ENCODE data around the gene FKBP7. TPM values are rescaled to one million over a fixed set of nuclear protein-coding genes. Genes with fewer than 3 reads are reported as not detected.
A peak's percentile ranks its signal among the peaks of the same experiment; 100 is the strongest.

Gene FKBP7
- total and polyA plus RNA-seq, 2 of the 13 experiments (the other 11 are each of a cell fraction or from before 2014, with no cell fraction given) = 12.4 to 14.8 TPM

DNA sequence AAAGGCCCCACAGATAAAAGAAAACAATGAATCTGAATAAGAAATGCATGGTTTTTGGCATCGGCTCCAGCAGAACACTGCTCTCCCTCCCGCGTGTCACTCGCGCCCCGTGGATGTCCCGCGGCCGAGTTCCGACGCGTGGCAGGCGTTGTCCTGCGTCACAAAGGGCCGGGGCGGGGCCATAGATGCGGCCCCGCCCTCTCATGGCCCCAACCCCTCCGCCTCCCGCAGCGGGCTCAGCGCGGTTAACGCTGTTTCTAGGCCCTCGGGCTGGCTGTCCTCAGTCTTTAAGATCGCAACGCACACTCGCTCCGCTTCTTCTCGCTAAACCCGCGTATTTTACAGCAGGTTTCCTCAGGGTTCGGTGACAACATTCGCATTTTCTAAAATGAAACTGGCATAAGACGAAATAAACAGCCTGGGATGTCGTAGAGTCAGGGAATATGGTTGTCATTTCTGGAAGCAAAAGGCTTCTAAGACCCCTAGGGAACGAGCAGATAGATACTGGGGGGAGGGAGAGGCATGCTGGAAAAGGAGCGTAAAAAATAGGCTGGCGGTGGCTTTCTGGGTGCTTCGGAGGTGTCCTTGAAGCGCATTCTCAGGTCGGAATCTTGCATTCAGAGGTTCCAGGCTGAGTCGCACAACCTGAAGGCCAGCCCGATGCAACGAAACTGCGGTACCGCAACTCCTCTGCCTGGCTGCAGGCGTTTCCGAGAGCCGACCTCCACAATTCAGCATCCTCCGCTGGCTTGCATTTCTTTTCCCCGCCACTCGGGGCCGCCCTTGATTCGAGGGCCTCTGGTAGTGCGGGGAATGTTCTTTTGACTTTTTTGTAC, at the start of gene FKBP7 (continued):
- TF ChIP-seq HIC2 (CRISPR knock-in tag; IDR thresholded peaks at IDR 0.05; ENCODE audit: low read depth) (peak; percentile 70; the same call in 1 of the 2 replicates), MZF1 (CRISPR knock-in tag; IDR thresholded peaks at IDR 0.05; ENCODE audit: borderline replicate concordance) (no peak; the same call in 1 of the 2 replicates), MBNL3 (CRISPR knock-in tag; conservative IDR thresholded peaks at IDR 0.05) (no peak), RFX1 (IDR thresholded peaks at IDR 0.05) (no peak), RCOR2 (CRISPR knock-in tag; IDR thresholded peaks at IDR 0.05) (peak; percentile 72; the same call in 1 of the 2 replicates), PPARG (CRISPR knock-in tag; conservative IDR thresholded peaks at IDR 0.05) (peak; percentile 48; the same call in 1 of the 2 replicates), ZFP36L1 (CRISPR knock-in tag; IDR thresholded peaks at IDR 0.05) (peak; percentile 75; the same call in 1 of the 2 replicates), HOXA5 (CRISPR knock-in tag; IDR thresholded peaks at IDR 0.05) (peak; percentile 86), ARHGAP35 (CRISPR knock-in tag; IDR thresholded peaks at IDR 0.05; ENCODE audit: borderline replicate concordance) (0 out of 2 replicates have a peak, but pooled peaks have one; percentile 36), CENPX (CRISPR knock-in tag; IDR thresholded peaks at IDR 0.05) (no peak), MLLT10 (CRISPR knock-in tag; IDR thresholded peaks at IDR 0.05) (no peak), ZNF335 (CRISPR knock-in tag; IDR thresholded peaks at IDR 0.05) (peak; percentile 85), ZNF776 (CRISPR knock-in tag; IDR thresholded peaks at IDR 0.05) (no peak), DNMT1 (CRISPR knock-in tag; IDR thresholded peaks at IDR 0.05) (peak; percentile 82; the same call in 1 of the 2 replicates), ZNF205 (CRISPR knock-in tag; IDR thresholded peaks at IDR 0.05) (0 out of 2 replicates have a peak, but pooled peaks have one; percentile 16), ZNF510 (CRISPR knock-in tag; IDR thresholded peaks at IDR 0.05; ENCODE audit: low read depth) (no peak), ZNF788 (CRISPR knock-in tag; IDR thresholded peaks at IDR 0.05; ENCODE audit: borderline replicate concordance) (peak; percentile 7; the same call in 1 of the 2 replicates), SNAPC2 (CRISPR knock-in tag; IDR thresholded peaks at IDR 0.05) (no peak), ZNF709 (CRISPR knock-in tag; IDR thresholded peaks at IDR 0.05) (peak; percentile 39; the same call in 1 of the 2 replicates)
- TF ChIP-seq, protein P1, sequence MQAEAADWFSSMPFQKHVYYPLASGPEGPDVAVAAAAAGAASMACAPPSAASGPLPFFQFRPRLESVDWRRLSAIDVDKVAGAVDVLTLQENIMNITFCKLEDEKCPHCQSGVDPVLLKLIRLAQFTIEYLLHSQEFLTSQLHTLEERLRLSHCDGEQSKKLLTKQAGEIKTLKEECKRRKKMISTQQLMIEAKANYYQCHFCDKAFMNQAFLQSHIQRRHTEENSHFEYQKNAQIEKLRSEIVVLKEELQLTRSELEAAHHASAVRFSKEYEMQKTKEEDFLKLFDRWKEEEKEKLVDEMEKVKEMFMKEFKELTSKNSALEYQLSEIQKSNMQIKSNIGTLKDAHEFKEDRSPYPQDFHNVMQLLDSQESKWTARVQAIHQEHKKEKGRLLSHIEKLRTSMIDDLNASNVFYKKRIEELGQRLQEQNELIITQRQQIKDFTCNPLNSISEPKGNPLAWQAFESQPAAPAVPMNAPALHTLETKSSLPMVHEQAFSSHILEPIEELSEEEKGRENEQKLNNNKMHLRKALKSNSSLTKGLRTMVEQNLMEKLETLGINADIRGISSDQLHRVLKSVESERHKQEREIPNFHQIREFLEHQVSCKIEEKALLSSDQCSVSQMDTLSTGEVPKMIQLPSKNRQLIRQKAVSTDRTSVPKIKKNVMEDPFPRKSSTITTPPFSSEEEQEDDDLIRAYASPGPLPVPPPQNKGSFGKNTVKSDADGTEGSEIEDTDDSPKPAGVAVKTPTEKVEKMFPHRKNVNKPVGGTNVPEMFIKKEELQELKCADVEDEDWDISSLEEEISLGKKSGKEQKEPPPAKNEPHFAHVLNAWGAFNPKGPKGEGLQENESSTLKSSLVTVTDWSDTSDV (CRISPR knock-in tag; IDR thresholded peaks at IDR 0.05) = no peak; the same call in 1 of the 2 replicates
- TF ChIP-seq, protein P2, sequence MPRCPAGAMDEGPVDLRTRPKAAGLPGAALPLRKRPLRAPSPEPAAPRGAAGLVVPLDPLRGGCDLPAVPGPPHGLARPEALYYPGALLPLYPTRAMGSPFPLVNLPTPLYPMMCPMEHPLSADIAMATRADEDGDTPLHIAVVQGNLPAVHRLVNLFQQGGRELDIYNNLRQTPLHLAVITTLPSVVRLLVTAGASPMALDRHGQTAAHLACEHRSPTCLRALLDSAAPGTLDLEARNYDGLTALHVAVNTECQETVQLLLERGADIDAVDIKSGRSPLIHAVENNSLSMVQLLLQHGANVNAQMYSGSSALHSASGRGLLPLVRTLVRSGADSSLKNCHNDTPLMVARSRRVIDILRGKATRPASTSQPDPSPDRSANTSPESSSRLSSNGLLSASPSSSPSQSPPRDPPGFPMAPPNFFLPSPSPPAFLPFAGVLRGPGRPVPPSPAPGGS (CRISPR knock-in tag; IDR thresholded peaks at IDR 0.05) = peak; percentile 88
- TF ChIP-seq, protein P3, sequence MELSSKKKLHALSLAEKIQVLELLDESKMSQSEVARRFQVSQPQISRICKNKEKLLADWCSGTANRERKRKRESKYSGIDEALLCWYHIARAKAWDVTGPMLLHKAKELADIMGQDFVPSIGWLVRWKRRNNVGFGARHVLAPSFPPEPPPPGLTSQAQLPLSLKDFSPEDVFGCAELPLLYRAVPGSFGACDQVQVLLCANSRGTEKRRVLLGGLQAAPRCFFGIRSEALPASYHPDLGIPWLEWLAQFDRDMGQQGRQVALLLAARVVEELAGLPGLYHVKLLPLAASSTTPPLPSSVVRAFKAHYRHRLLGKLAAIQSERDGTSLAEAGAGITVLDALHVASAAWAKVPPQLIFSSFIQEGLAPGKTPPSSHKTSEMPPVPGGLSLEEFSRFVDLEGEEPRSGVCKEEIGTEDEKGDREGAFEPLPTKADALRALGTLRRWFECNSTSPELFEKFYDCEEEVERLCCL (CRISPR knock-in tag; IDR thresholded peaks at IDR 0.05; ENCODE audit: borderline replicate concordance) = peak; percentile 89; the same call in 1 of the 2 replicates
